HG03432 (cell line): Measurements from ENCODE around the gene EPHA6.
A peak's percentile ranks its signal among the peaks of the same experiment; 100 is the strongest.
"Not testable (repeated sequence)": the region's sequence is repeated elsewhere in the genome, so short reads cannot be mapped to it uniquely, and the experiment has no call there.

Source experiments
- ATAC-seq: cut with Tn5 transposase; IDR thresholded peaks from one replicate; pipeline ENCODE4 v1.9.1; 2021; ENCODE audit warnings: mild to moderate bottlenecking, moderate library complexity; ENCODE audit not compliant: unreplicated experiment

The EPHA6 gene

DNA sequence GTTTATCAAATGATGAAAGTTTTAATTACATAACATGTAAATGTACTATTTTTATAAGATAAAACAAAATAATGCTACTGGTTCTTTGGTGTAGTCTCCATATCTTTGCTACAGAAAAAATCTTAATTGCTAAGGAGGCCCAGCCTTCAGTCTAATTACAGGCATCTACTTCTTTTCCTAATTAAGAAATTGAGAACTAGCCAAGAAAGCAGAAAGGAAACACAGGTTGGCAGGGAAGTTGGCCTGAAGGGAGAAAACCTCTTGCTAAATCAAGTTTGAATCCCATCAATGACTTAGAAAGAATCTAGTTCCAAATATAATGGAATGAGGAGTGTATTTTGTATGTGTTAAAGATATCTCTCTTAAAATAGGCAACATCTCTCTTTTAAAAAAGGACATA, 737.8 kb downstream of the EPHA6 start:
- ATAC-seq, result no peak

GRCh38 chr3:97575742-97576141, 761.3 kb downstream of the EPHA6 start:
- ATAC-seq, result peak; percentile 47

DNA sequence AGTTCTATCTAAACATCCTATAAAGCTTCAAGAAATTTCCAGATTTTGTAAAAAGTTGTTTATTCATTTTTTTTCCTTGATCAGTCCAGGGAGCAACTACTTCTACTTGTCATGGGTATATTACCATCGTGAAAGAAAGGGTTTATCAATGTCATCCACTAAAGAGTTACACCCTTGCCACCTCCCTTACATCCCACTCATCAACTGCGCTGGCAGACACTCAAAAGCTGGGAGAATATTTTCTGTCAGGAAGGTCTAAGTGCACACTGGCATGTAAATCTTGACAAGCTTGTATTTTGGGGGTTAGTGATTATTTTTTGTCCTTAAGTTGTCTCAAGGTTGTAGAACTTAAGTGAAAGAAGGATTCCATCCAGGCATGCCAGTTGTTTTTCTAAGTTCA, 761.8 kb downstream of the EPHA6 start:
- ATAC-seq, result no peak

GRCh38 chr3:97579365-97579764, 765.0 kb downstream of the EPHA6 start:
- peak; percentile 76 for ATAC-seq

DNA sequence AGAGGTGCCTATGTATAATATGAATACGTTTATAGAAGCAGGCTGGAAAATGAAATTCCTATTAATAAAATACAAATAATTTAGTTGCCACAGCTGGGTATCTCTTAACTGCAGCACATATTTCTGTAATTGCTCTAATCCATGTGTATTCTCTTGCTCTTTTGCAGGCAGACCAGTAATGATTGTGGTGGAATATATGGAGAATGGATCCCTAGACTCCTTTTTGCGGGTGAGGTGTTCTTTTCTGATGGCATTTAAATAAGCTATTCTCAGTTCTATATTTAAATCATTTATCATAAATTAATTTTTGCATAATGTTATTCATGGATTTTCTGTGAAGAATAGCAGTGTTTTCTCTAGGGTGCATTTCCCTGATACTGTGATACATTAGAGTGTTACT, 796.2 kb downstream of the EPHA6 start:
- no peak for ATAC-seq

GRCh38 chr3:97612632-97613031, 798.2 kb downstream of the EPHA6 start:
- ATAC-seq, result no peak

DNA sequence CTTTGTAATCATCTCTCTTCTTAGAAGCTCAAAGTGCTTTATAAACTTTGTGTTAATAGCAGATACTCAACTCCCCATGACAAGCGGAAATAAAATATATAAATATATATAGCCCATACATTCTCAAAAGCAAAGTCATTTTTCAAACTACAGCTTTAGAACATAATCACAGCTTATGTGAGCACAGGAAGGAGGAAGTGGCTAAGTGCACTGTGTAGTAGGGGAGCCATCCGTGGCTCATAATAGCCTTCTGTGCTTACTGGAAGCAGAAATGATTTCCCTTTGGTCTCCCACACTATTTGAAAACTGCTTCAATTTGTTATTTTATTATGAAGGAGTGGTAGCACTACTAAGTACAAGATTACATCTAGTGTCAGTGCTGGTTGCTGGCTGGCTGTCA, 798.7 kb downstream of the EPHA6 start:
- ATAC-seq, result no peak

DNA sequence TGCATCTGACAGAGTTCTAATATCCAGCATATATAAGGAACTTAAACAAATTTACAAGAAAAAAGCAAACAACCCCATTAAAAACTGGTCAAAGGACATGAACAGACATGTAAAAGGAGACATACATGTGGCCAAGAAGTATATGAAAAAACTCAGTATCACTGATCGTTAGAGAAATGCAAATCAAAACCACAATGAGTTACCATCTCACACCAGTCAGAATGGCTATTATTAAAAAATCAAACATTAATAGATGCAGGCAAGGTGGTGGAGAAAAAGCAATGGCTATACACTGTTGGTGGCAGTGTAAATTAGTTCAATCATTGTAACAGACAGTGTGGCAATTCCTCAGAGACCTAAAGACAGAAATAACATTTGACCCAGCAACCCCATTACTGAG, 806.1 kb downstream of the EPHA6 start:
- ATAC-seq, result not testable (repeated sequence)

- no peak for ATAC-seq
These were observed 822.1 kb downstream of the EPHA6 start for GRCh38 chr3:97636465-97636864.

DNA sequence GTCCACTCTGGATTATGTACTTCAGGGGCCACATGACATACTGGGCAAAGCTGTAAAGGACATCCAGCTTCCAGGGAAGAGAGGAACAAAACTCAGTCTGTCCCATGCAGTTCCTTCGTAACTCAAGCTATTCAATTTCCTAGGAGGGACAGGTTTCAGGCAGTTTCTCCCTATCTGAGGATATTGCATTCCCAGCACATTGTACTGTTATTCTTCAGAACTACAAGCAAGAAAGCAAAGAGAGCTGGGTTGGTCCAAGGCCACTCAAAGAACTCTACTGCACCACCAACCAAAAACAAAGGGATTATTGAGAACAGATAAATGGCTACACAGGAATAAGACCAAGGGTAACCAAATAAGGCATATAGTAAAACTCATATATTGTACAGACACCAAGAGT, 832.5 kb downstream of the EPHA6 start:
- no peak for ATAC-seq

GRCh38 chr3:97647441-97647982, 833.1 kb downstream of the EPHA6 start:
- no peak for ATAC-seq

DNA sequence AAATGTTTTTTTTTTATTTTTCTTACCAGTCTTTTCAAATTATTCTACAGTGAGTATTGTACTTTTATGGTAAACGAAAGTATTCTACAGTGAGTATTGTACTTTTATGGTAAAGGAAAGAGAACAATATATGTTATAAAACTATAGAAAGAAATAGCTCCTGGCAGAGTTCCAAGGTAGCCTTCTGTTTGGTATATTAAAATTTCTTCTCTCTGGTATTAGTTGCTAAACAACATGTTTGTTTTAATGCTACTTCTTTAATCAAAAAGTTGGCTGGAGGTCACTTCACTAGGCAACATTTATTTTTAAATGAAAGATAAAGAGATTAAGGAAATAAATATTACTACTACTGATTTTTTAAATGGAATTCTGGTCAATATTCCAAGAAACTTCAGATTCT, 841.6 kb downstream of the EPHA6 start:
- ATAC-seq, result no peak

DNA sequence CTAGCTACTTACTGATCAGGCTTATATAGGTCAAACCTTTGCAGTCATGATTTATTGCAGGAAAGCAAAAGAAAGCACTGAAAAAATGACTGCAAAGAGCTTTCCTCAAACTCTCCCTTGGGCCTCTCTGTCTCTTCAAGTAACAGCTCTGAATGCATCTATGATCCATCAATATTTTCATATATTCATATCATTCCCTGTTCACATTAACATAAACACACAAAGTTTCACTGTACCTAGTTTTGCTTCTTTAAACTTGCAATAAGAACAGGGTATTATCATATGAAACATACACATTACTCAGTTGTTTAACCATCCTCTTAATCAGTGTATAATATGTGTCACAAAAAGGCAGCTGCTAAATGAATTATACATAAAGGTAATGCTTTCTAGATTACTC, 842.2 kb downstream of the EPHA6 start:
- ATAC-seq, result no peak

DNA sequence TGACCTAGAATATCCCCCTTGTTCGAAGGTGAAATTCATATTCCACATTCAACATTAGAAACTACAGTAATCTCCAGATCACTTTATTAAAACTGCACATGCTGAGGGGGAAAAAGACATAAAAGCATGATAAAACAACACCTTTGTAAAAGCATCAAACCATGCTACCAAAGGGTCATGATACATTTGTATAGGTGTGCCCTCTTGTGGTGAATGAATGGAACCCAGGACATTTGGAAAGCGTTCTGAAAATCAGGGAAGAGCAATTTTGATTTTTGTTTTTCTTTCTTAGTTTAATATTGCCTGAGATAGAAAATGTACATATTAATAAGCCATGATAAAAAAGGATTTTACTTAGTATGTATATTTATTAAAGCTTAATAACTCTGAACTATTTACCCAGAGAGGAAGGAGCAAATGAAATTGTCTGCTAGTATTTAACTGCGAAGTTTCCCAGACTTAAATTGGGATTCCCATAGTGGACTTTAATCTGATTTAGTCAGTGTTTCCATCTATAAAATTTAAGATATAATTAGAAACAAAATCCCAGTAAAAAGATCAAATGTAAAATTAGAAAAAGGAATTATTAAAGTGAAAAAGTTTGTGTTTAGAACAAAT, 844.4 kb downstream of the EPHA6 start:
- ATAC-seq, result no peak

- ATAC-seq, result no peak
These were observed 847.9 kb downstream of the EPHA6 start for GRCh38 chr3:97662264-97662663.

GRCh38 chr3:97662762-97663161, 848.4 kb downstream of the EPHA6 start:
- no peak for ATAC-seq

- no peak for ATAC-seq
These were observed 851.5 kb downstream of the EPHA6 start for GRCh38 chr3:97665896-97666295.

- ATAC-seq, result no peak
These were observed 856.6 kb downstream of the EPHA6 start for GRCh38 chr3:97670952-97671351.

GRCh38 chr3:97673357-97673997, 859.1 kb downstream of the EPHA6 start:
- ATAC-seq, result no peak

DNA sequence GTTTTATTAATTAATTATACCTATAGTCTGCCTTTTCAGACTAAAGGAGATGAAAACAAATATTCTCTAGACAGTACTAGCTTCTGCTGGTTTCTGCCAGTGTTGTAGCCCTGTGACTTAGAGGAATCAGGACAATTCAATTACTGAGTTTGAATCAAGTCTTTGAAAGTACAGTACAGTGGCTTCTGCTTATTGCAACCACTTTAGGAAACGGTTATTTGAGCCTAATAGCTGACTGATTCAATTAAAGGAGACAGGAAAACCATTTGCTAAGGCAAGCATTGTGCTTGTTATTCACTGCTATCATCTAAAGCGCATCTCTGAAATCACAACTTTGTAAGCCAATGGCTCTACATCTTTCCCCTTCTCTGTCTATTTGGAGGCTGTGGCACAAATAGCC, 860.1 kb downstream of the EPHA6 start:
- ATAC-seq, result no peak

GRCh38 chr3:97680210-97680609, 865.8 kb downstream of the EPHA6 start:
- no peak for ATAC-seq

GRCh38 chr3:97680696-97681095, 866.3 kb downstream of the EPHA6 start:
- no peak for ATAC-seq

DNA sequence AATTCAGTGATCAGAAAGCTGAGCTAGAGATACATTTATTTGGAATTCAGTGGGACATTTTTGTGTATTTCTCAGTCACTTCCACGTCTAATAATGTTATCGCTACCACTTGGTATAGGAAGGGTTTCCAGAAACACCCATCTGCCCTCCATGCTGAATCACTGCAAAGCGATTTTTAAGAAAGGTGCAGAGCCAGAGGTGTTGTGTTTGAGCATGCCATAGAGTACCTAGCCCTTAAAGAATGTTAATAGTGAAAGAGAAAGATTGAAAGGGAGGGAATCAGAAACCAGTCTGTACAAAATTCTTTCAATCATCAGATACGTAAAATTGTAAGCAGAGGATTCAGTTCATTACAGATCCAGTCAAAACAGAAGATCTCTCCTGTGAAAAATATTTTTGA, 870.1 kb downstream of the EPHA6 start:
- ATAC-seq, result no peak
